Measurements from ENCODE around the gene TLE3.

Gene TLE3

DNA sequence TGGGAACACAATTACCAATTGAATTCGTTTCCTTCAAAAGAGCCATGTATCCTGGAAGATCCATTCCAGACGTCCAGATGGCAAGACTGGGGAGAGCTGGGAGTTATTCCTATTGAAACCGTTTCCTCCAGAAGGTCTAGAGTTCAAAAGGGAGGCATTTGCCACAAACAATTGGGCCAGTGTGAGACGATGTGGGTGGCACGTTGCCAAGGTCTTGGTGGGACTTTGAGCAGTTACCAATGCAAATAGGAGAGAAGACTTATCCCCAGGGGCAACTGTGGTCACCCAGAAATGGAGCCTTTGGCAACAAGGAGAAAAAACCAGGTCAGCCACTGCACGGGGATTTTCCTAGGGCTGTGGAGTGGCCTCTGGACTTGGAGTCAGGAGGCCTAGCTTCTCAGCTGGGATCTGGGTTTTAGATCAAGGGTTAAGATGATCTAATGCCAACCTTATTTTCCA is 29.6 kb upstream of the TLE3 start:
- Histone ChIP-seq H3K27ac (ENCODE audit: insufficient read depth in 1 of 2, low read depth in 1 of 2, low read length in 2 of 2, poor library complexity in 1 of 2, severe bottlenecking in 2 of 2) (no peak overlapping the region), H3K36me3 (ENCODE audit: control insufficient read depth in 4 of 4, insufficient read depth in 4 of 4, low read length in 3 of 4) (no peaks in the 10 kb centered on the region), H3K4me3 (ENCODE audit: control insufficient read depth in 1 of 7, extremely low read depth in 1 of 7, insufficient read depth in 4 of 7, low read depth in 2 of 7, low read length in 6 of 7) (no peak overlapping the region), H3K4me1 (ENCODE audit: control extremely low read depth in 1 of 4, control insufficient read depth in 4 of 4, insufficient read depth in 4 of 4, low read length in 3 of 4) (peaks cover 0 to 27% (median 8%) of the 10 kb centered on the region in 4 experiments), H3K9me3 (ENCODE audit: control extremely low read depth in 1 of 5, control insufficient read depth in 4 of 5, insufficient read depth in 2 of 5, low read depth in 1 of 5, low read length in 4 of 5) (no peaks in the 10 kb centered on the region), H3K27me3 (replicated peaks in 2 of 5; ENCODE audit: control insufficient read depth in 4 of 5, insufficient read depth in 5 of 5, low read length in 4 of 5) (no peaks in the 10 kb centered on the region)
- ChIA-PET POLR2A (interaction anchor here (0.6 to 1.3 kb wide), 3 partner anchors 21 to 406 kb away, joined by 3 read pairs; no protein-coding TSS in a partner anchor), CTCF (interaction anchor here (1.3 to 1.4 kb wide), 2 partner anchors 8 to 24 kb away, joined by 3 to 7 read pairs; no protein-coding TSS in a partner anchor)
- WGBS (ENCODE audit: insufficient coverage) = 87% methylated on average over 6 of the region's 6 CpGs
- no peak for DNase-seq

- Histone ChIP-seq H3K27ac (ENCODE audit: insufficient read depth in 1 of 2, low read depth in 1 of 2, low read length in 2 of 2, poor library complexity in 1 of 2, severe bottlenecking in 2 of 2) (no peak overlapping the region), H3K9me3 (ENCODE audit: control extremely low read depth in 1 of 5, control insufficient read depth in 4 of 5, insufficient read depth in 2 of 5, low read depth in 1 of 5, low read length in 4 of 5) (no peaks in the 10 kb centered on the region), H3K4me3 (ENCODE audit: control insufficient read depth in 1 of 7, extremely low read depth in 1 of 7, insufficient read depth in 4 of 7, low read depth in 2 of 7, low read length in 6 of 7) (no peak overlapping the region), H3K36me3 (ENCODE audit: control insufficient read depth in 4 of 4, insufficient read depth in 4 of 4, low read length in 3 of 4) (no peaks in the 10 kb centered on the region), H3K4me1 (ENCODE audit: control extremely low read depth in 1 of 4, control insufficient read depth in 4 of 4, insufficient read depth in 4 of 4, low read length in 3 of 4) (peaks cover 0 to 27% (median 8%) of the 10 kb centered on the region in 4 experiments), H3K27me3 (replicated peaks in 2 of 5; ENCODE audit: control insufficient read depth in 4 of 5, insufficient read depth in 5 of 5, low read length in 4 of 5) (no peaks in the 10 kb centered on the region)
- ChIA-PET POLR2A (no interaction called here), CTCF (interaction anchor here (1.0 to 1.4 kb wide), 4 partner anchors 14 to 28 kb away, joined by 3 to 4 read pairs (median 3); partner anchors contain the start of gene TLE3)
- 80% methylated on average over 1 of the region's 4 CpGs for WGBS (ENCODE audit: insufficient coverage)
- peak in 2 of 3 donors; percentile 54 to 65 for DNase-seq
Observed at GRCh38 chr15:70126362-70126761, 28.6 kb upstream of the TLE3 start.

- 100% methylated on average over 4 of the region's 5 CpGs for WGBS (ENCODE audit: insufficient coverage)
- ChIA-PET CTCF (interaction anchor here (1.0 to 1.4 kb wide), 4 partner anchors 15 to 28 kb away, joined by 3 to 4 read pairs (median 3); partner anchors contain the start of gene TLE3), POLR2A (no interaction called here)
- no peaks in the 10 kb centered on the region for H3K36me3 ChIP-seq (ENCODE audit: control insufficient read depth in 4 of 4, insufficient read depth in 4 of 4, low read length in 3 of 4)
- no peaks in the 10 kb centered on the region for H3K27me3 ChIP-seq (replicated peaks in 2 of 5; ENCODE audit: control insufficient read depth in 4 of 5, insufficient read depth in 5 of 5, low read length in 4 of 5)
- DNase-seq = no peak
- H3K4me1 ChIP-seq (ENCODE audit: control extremely low read depth in 1 of 4, control insufficient read depth in 4 of 4, insufficient read depth in 4 of 4, low read length in 3 of 4) = peaks cover 0 to 30% (median 8%) of the 10 kb centered on the region in 4 experiments
- no peak overlapping the region for H3K27ac ChIP-seq (ENCODE audit: insufficient read depth in 1 of 2, low read depth in 1 of 2, low read length in 2 of 2, poor library complexity in 1 of 2, severe bottlenecking in 2 of 2)
- H3K9me3 ChIP-seq (ENCODE audit: control extremely low read depth in 1 of 5, control insufficient read depth in 4 of 5, insufficient read depth in 2 of 5, low read depth in 1 of 5, low read length in 4 of 5) = no peaks in the 10 kb centered on the region
- H3K4me3 ChIP-seq (ENCODE audit: control insufficient read depth in 1 of 7, extremely low read depth in 1 of 7, insufficient read depth in 4 of 7, low read depth in 2 of 7, low read length in 6 of 7) = no peak overlapping the region
Observed at GRCh38 chr15:70125605-70126004, 27.9 kb upstream of the TLE3 start.

GRCh38 chr15:70121624-70122302 is 24.0 kb upstream of the TLE3 start:
- DNase-seq = no peak
- ChIA-PET CTCF (interaction anchor here (0.6 to 1.6 kb wide), 3 partner anchors 12 to 207 kb away, joined by 3 read pairs; no protein-coding TSS in a partner anchor), POLR2A (no interaction called here)
- Histone ChIP-seq H3K36me3 (ENCODE audit: control insufficient read depth in 4 of 4, insufficient read depth in 4 of 4, low read length in 3 of 4) (no peaks in the 10 kb centered on the region), H3K27me3 (replicated peaks in 2 of 5; ENCODE audit: control insufficient read depth in 4 of 5, insufficient read depth in 5 of 5, low read length in 4 of 5) (no peaks in the 10 kb centered on the region), H3K9me3 (ENCODE audit: control extremely low read depth in 1 of 5, control insufficient read depth in 4 of 5, insufficient read depth in 2 of 5, low read depth in 1 of 5, low read length in 4 of 5) (no peaks in the 10 kb centered on the region), H3K4me3 (ENCODE audit: control insufficient read depth in 1 of 7, extremely low read depth in 1 of 7, insufficient read depth in 4 of 7, low read depth in 2 of 7, low read length in 6 of 7) (no peak overlapping the region), H3K4me1 (ENCODE audit: control extremely low read depth in 1 of 4, control insufficient read depth in 4 of 4, insufficient read depth in 4 of 4, low read length in 3 of 4) (peaks cover 0 to 25% (median 8%) of the 10 kb centered on the region in 4 experiments), H3K27ac (ENCODE audit: insufficient read depth in 1 of 2, low read depth in 1 of 2, low read length in 2 of 2, poor library complexity in 1 of 2, severe bottlenecking in 2 of 2) (no peak overlapping the region)
- 98% methylated on average over 6 of the region's 8 CpGs for WGBS (ENCODE audit: insufficient coverage)

DNA sequence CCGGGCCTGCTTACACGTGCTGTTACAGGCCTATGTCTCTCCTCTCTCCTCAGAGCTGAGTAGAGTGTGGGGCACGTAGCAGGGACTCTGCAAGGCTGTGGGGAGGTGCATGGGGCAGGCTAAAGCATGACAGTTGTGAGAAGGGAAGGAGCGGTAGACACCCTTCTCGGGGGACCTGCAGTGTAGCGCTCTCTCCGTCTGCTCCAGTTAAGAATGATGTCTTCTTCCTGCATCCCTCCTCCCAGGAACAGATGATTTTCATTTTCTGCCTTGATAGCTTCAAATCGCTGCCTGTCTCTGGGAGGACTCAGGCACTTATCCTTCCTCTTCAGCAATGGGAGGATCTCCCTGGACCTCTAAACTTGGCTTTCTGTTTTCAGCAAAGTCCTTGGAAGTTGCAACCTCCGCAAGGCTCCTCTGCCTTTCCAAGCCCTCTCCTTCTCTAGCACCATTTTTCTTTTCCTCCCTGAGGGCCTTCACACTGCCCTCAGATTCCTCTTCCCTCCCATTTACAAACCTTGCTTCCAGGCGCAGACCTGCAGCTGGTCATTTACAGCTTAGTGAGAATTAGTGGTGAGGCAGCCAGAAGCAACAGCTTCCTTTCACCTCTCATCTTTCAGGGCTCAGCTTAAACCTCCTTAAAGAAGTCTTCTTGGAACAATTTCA is 23.4 kb upstream of the TLE3 start:
- WGBS (ENCODE audit: insufficient coverage) = 70% methylated on average over 7 of the region's 10 CpGs
- Histone ChIP-seq H3K4me1 (ENCODE audit: control extremely low read depth in 1 of 4, control insufficient read depth in 4 of 4, insufficient read depth in 4 of 4, low read length in 3 of 4) (peaks cover 0 to 18% (median 2%) of the 10 kb centered on the region in 4 experiments), H3K27me3 (replicated peaks in 2 of 5; ENCODE audit: control insufficient read depth in 4 of 5, insufficient read depth in 5 of 5, low read length in 4 of 5) (no peaks in the 10 kb centered on the region), H3K36me3 (ENCODE audit: control insufficient read depth in 4 of 4, insufficient read depth in 4 of 4, low read length in 3 of 4) (no peaks in the 10 kb centered on the region), H3K27ac (ENCODE audit: insufficient read depth in 1 of 2, low read depth in 1 of 2, low read length in 2 of 2, poor library complexity in 1 of 2, severe bottlenecking in 2 of 2) (no peak overlapping the region), H3K4me3 (ENCODE audit: control insufficient read depth in 1 of 7, extremely low read depth in 1 of 7, insufficient read depth in 4 of 7, low read depth in 2 of 7, low read length in 6 of 7) (no peak overlapping the region), H3K9me3 (ENCODE audit: control extremely low read depth in 1 of 5, control insufficient read depth in 4 of 5, insufficient read depth in 2 of 5, low read depth in 1 of 5, low read length in 4 of 5) (no peaks in the 10 kb centered on the region)
- no peak for DNase-seq
- POLR2A ChIA-PET = no interaction called here
- CTCF ChIA-PET = interaction anchor here (0.6 to 1.6 kb wide), 4 partner anchors 13 to 208 kb away, joined by 3 read pairs; no protein-coding TSS in a partner anchor

- peaks cover 0 to 19% (median under 1%) of the 10 kb centered on the region in 4 experiments for H3K4me1 ChIP-seq (ENCODE audit: control extremely low read depth in 1 of 4, control insufficient read depth in 4 of 4, insufficient read depth in 4 of 4, low read length in 3 of 4)
- POLR2A ChIA-PET = no interaction called here
- no peaks in the 10 kb centered on the region for H3K9me3 ChIP-seq (ENCODE audit: control extremely low read depth in 1 of 5, control insufficient read depth in 4 of 5, insufficient read depth in 2 of 5, low read depth in 1 of 5, low read length in 4 of 5)
- no peak overlapping the region for H3K27ac ChIP-seq (ENCODE audit: insufficient read depth in 1 of 2, low read depth in 1 of 2, low read length in 2 of 2, poor library complexity in 1 of 2, severe bottlenecking in 2 of 2)
- no peak overlapping the region for H3K4me3 ChIP-seq (ENCODE audit: control insufficient read depth in 1 of 7, extremely low read depth in 1 of 7, insufficient read depth in 4 of 7, low read depth in 2 of 7, low read length in 6 of 7)
- 71% methylated on average over 4 of the region's 5 CpGs for WGBS (ENCODE audit: insufficient coverage)
- DNase-seq = no peak
- CTCF ChIA-PET = interaction anchor here (1.1 to 2.2 kb wide), 2 partner anchors 8 to 20 kb away, joined by 3 to 7 read pairs; no protein-coding TSS in a partner anchor
- H3K36me3 ChIP-seq (ENCODE audit: control insufficient read depth in 4 of 4, insufficient read depth in 4 of 4, low read length in 3 of 4) = no peaks in the 10 kb centered on the region
- H3K27me3 ChIP-seq (replicated peaks in 2 of 5; ENCODE audit: control insufficient read depth in 4 of 5, insufficient read depth in 5 of 5, low read length in 4 of 5) = no peaks in the 10 kb centered on the region
Observed at GRCh38 chr15:70119911-70120508, 22.3 kb upstream of the TLE3 start.

Measured in common myeloid progenitor, CD34-positive (primary cell).